Liver (tissue), 9 donors: ENCODE measurements around the gene NKAIN1. TPM values are rescaled to one million over a fixed set of nuclear protein-coding genes. Genes with fewer than 3 reads are reported as not detected.

ENCODE experiments used
- DNase-seq: peaks from one replicate; pipeline ENCODE4 v3.0.0-alpha.2; 2017; ENCODE audit warnings: low spot score
- H3K27ac ChIP-seq, 2 donors: one replicate each; pipeline ENCODE4 v1.7.0; 2013; ENCODE audit warnings: inconsistent platforms in 2 of 2, low read length in 2 of 2, control low read depth in 1 of 2, low read depth in 1 of 2, mild to moderate bottlenecking in 1 of 2
- H3K27me3 ChIP-seq, 4 donors: one replicate each; pipeline versions ENCODE4 v1.6.1 to v1.7.0; 2013; ENCODE audit warnings: low read length in 3 of 4, inconsistent platforms in 1 of 4, mild to moderate bottlenecking in 1 of 4, moderate library complexity in 1 of 4; ENCODE audit not compliant: control insufficient read depth in 4 of 4, insufficient read depth in 4 of 4
- H3K36me3 ChIP-seq, 4 donors: one replicate each; pipeline versions ENCODE4 v1.6.1 to v1.7.0; 2013; ENCODE audit warnings: low read length in 3 of 4, mild to moderate bottlenecking in 3 of 4, low read depth in 1 of 4, moderate library complexity in 1 of 4; ENCODE audit not compliant: control insufficient read depth in 4 of 4, insufficient read depth in 3 of 4
- H3K4me1 ChIP-seq, 4 donors: one replicate each; pipeline versions ENCODE4 v1.6.1 to v1.7.0; 2013; ENCODE audit warnings: low read length in 3 of 4, mild to moderate bottlenecking in 3 of 4, moderate library complexity in 1 of 4; ENCODE audit not compliant: control insufficient read depth in 4 of 4, insufficient read depth in 4 of 4
- H3K4me3 ChIP-seq, 3 donors: one replicate each; pipeline versions ENCODE4 v1.6.1 to v1.7.0; 2013; ENCODE audit warnings: low read length in 3 of 3, control low read depth in 1 of 3, low read depth in 1 of 3, mild to moderate bottlenecking in 1 of 3
- H3K9ac ChIP-seq, 2 donors: one replicate each; pipeline ENCODE4 v1.7.0; 2013; ENCODE audit warnings: low read length in 2 of 2, mild to moderate bottlenecking in 2 of 2, moderate library complexity in 2 of 2, control low read depth in 1 of 2, low read depth in 1 of 2
- H3K9me3 ChIP-seq, 4 donors: one replicate each; pipeline versions ENCODE4 v1.6.1 to v1.7.0; 2013; ENCODE audit warnings: low read length in 3 of 4; ENCODE audit not compliant: control insufficient read depth in 4 of 4
- EGR1 ChIP-seq, 2 donors: IDR thresholded peaks; 2 replicates each; pipeline ENCODE4 v1.6.1; 2016 to 2018; ENCODE audit warnings: antibody characterized with exemption in 2 of 2, low read depth in 2 of 2
- FOXA1 ChIP-seq: IDR thresholded peaks from 2 replicates; pipeline ENCODE4 v1.6.1; 2016; ENCODE audit warnings: antibody characterized with exemption
- FOXA2 ChIP-seq: IDR thresholded peaks from 2 replicates; pipeline ENCODE4 v1.6.1; 2016; ENCODE audit warnings: antibody characterized with exemption
- GABPA ChIP-seq, 2 donors: IDR thresholded peaks in 1 of 2; conservative IDR thresholded peaks in 1 of 2; 2 replicates each; pipeline ENCODE4 v1.6.1; 2016; ENCODE audit warnings: antibody characterized with exemption in 2 of 2, mild to moderate bottlenecking in 1 of 2, moderate library complexity in 1 of 2
- HNF4A ChIP-seq, 2 donors: conservative IDR thresholded peaks; 2 replicates each; pipeline ENCODE4 v1.6.1; 2016; ENCODE audit warnings: antibody characterized with exemption in 2 of 2, mild to moderate bottlenecking in 2 of 2
- HNF4G ChIP-seq: IDR thresholded peaks from 2 replicates; pipeline ENCODE4 v1.6.1; 2016; ENCODE audit warnings: antibody characterized with exemption
- JUND ChIP-seq, 2 donors: IDR thresholded peaks; 2 replicates each; pipeline ENCODE4 v1.6.1; 2016; ENCODE audit warnings: antibody characterized with exemption in 2 of 2
- MAX ChIP-seq: IDR thresholded peaks from 2 replicates; pipeline ENCODE4 v1.6.1; 2016; ENCODE audit warnings: antibody characterized with exemption
- NR2F2 ChIP-seq: IDR thresholded peaks from 2 replicates; pipeline ENCODE4 v1.6.1; 2016; ENCODE audit warnings: antibody characterized with exemption
- RAD21 ChIP-seq, 2 donors: IDR thresholded peaks; 2 replicates each; pipeline ENCODE4 v1.6.1; 2016; ENCODE audit warnings: antibody characterized with exemption in 2 of 2, mild to moderate bottlenecking in 2 of 2
- RXRA ChIP-seq, 2 donors: IDR thresholded peaks; 2 replicates each; pipeline ENCODE4 v1.6.1; 2017 to 2018; ENCODE audit warnings: antibody characterized with exemption in 2 of 2, mild to moderate bottlenecking in 1 of 2
- SP1 ChIP-seq: IDR thresholded peaks from 2 replicates; pipeline ENCODE4 v1.6.1; 2018; ENCODE audit warnings: antibody characterized with exemption, mild to moderate bottlenecking
- TAF1 ChIP-seq: conservative IDR thresholded peaks from 2 replicates; pipeline ENCODE4 v1.6.1; 2016; ENCODE audit warnings: antibody characterized with exemption, mild to moderate bottlenecking
- YY1 ChIP-seq: IDR thresholded peaks from 2 replicates; pipeline ENCODE4 v1.6.1; 2016; ENCODE audit warnings: antibody characterized with exemption, mild to moderate bottlenecking
- WGBS: extraction: QIAGEN DNeasy Blood & Tissue Kit; methylation state at CpG from one replicate; pipeline ENCODE4 v1.1.7; 2013; 5-methylcytosine and 5-hydroxymethylcytosine counted together
- polyA plus RNA-seq, 2 donors: library from polyadenylated mRNA; stranded (reverse) in 1 of 2; unstranded in 1 of 2; fragments of 200-250 nt in 1 of 2; fragments of >200 nt in 1 of 2; fragmentation: Nextera tagmentation in 1 of 2; extraction: Ambion mirVana in 1 of 2; gene quantifications; one replicate each; pipeline versions ENCODE4 v1.2.1 to v1.2.3, GENCODE V29; 2013 to 2015
- total RNA-seq, 2 donors: library from RNA; depleted of rRNA; stranded (reverse); fragments of >200 nt; gene quantifications; one replicate each; pipeline ENCODE4 v1.2.3, GENCODE V29; 2014
- TF ChIP-seq, protein P1 (sequence below): fragments of 150-350 bp; IDR thresholded peaks from 2 replicates; pipeline ENCODE4 v1.5.1; 2017; ENCODE audit warnings: improper control_type of control experiment, low read depth, low read length; ENCODE audit not compliant: missing input control
- TF ChIP-seq, protein P2 (sequence below): IDR thresholded peaks from 2 replicates; pipeline ENCODE4 v1.6.1; 2016; ENCODE audit warnings: antibody characterized with exemption
- TF ChIP-seq, protein P3 (sequence below): IDR thresholded peaks from 2 replicates; pipeline ENCODE4 v1.6.1; 2016; ENCODE audit warnings: antibody characterized with exemption
- TF ChIP-seq, protein P4 (sequence below): IDR thresholded peaks from 2 replicates; pipeline ENCODE4 v1.6.1; 2016; ENCODE audit warnings: antibody characterized with exemption, mild to moderate bottlenecking
- donor health status: healthy.
- donor health status: healthy.
- donor health status: healthy.
- donor health status: healthy.
- donor health status: healthy.

Gene NKAIN1
- total and polyA plus RNA-seq, 4 donors: not detected

DNA sequence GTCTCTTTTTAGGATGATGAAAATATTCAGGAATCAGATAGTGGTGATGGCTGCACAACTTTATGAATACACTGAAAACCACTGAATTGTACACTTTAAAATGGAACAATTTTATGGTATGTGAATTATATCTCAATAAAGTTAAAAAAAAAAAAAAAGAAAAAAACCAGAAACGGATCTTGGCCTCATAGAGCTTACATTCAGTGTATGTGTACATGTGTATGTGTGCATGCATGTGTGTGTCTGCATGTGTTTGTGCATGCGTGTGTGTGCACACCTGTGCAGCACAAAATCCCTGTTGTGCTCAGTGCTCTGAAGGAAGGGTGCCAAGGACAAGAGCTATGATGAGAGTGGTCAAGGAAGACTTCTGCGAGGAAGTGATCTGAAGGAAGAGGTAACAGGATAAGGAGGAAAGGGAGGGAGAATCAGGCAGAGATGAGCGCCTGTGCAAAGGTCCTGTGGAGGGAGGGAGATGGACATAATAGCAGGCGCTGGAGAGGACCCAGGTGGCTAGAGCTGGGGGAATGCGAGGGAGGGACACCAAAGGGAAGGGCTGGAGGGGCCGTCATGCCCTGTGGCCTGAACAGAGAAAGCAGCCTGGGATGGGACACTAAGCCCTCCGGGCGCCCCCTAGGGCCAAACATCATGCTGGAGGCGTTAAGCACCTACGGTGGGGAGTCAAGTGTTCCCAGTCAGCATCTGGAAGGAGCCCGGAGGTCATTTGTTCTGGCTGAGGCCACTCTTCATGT is 25.2 kb downstream of the NKAIN1 start:
- TF ChIP-seq HNF4A (conservative IDR thresholded peaks at IDR 0.05): no peak
- no peak for TF ChIP-seq TAF1
- no peak for TF ChIP-seq JUND (IDR thresholded peaks at IDR 0.05)
- no peak for TF ChIP-seq FOXA2
- no peak for TF ChIP-seq YY1
- no peak for TF ChIP-seq RAD21 (IDR thresholded peaks at IDR 0.05)
- TF ChIP-seq, protein P1, sequence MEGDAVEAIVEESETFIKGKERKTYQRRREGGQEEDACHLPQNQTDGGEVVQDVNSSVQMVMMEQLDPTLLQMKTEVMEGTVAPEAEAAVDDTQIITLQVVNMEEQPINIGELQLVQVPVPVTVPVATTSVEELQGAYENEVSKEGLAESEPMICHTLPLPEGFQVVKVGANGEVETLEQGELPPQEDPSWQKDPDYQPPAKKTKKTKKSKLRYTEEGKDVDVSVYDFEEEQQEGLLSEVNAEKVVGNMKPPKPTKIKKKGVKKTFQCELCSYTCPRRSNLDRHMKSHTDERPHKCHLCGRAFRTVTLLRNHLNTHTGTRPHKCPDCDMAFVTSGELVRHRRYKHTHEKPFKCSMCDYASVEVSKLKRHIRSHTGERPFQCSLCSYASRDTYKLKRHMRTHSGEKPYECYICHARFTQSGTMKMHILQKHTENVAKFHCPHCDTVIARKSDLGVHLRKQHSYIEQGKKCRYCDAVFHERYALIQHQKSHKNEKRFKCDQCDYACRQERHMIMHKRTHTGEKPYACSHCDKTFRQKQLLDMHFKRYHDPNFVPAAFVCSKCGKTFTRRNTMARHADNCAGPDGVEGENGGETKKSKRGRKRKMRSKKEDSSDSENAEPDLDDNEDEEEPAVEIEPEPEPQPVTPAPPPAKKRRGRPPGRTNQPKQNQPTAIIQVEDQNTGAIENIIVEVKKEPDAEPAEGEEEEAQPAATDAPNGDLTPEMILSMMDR: no peak
- no peak for TF ChIP-seq SP1
- no peak for TF ChIP-seq MAX
- TF ChIP-seq HNF4G: no peak
- TF ChIP-seq, protein P2, sequence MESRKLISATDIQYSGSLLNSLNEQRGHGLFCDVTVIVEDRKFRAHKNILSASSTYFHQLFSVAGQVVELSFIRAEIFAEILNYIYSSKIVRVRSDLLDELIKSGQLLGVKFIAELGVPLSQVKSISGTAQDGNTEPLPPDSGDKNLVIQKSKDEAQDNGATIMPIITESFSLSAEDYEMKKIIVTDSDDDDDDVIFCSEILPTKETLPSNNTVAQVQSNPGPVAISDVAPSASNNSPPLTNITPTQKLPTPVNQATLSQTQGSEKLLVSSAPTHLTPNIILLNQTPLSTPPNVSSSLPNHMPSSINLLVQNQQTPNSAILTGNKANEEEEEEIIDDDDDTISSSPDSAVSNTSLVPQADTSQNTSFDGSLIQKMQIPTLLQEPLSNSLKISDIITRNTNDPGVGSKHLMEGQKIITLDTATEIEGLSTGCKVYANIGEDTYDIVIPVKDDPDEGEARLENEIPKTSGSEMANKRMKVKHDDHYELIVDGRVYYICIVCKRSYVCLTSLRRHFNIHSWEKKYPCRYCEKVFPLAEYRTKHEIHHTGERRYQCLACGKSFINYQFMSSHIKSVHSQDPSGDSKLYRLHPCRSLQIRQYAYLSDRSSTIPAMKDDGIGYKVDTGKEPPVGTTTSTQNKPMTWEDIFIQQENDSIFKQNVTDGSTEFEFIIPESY: no peak
- TF ChIP-seq FOXA1: no peak
- TF ChIP-seq RXRA (IDR thresholded peaks at IDR 0.05): no peak
- no peak for TF ChIP-seq NR2F2
- no peak for TF ChIP-seq EGR1 (IDR thresholded peaks at IDR 0.05; ENCODE audit: low read depth in 2 of 2)
- no peak for TF ChIP-seq GABPA (IDR thresholded peaks at IDR 0.05 in 1 of 2, conservative IDR thresholded peaks at IDR 0.05 in 1 of 2)
- TF ChIP-seq, protein P3, sequence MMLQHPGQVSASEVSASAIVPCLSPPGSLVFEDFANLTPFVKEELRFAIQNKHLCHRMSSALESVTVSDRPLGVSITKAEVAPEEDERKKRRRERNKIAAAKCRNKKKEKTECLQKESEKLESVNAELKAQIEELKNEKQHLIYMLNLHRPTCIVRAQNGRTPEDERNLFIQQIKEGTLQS: no peak
- TF ChIP-seq, protein P4, sequence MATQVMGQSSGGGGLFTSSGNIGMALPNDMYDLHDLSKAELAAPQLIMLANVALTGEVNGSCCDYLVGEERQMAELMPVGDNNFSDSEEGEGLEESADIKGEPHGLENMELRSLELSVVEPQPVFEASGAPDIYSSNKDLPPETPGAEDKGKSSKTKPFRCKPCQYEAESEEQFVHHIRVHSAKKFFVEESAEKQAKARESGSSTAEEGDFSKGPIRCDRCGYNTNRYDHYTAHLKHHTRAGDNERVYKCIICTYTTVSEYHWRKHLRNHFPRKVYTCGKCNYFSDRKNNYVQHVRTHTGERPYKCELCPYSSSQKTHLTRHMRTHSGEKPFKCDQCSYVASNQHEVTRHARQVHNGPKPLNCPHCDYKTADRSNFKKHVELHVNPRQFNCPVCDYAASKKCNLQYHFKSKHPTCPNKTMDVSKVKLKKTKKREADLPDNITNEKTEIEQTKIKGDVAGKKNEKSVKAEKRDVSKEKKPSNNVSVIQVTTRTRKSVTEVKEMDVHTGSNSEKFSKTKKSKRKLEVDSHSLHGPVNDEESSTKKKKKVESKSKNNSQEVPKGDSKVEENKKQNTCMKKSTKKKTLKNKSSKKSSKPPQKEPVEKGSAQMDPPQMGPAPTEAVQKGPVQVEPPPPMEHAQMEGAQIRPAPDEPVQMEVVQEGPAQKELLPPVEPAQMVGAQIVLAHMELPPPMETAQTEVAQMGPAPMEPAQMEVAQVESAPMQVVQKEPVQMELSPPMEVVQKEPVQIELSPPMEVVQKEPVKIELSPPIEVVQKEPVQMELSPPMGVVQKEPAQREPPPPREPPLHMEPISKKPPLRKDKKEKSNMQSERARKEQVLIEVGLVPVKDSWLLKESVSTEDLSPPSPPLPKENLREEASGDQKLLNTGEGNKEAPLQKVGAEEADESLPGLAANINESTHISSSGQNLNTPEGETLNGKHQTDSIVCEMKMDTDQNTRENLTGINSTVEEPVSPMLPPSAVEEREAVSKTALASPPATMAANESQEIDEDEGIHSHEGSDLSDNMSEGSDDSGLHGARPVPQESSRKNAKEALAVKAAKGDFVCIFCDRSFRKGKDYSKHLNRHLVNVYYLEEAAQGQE: no peak
- Histone ChIP-seq H3K4me1 (no peaks in the 10 kb centered on the region), H3K4me3 (no peak overlapping the region), H3K9me3 (peaks cover 0 to 6% (median under 1%) of the 10 kb centered on the region in 4 donors), H3K27ac (no peak overlapping the region), H3K36me3 (no peaks in the 10 kb centered on the region), H3K9ac (no peak overlapping the region), H3K27me3 (no peaks in the 10 kb centered on the region)
- DNase-seq: no peak
- 57% methylated on average over 12 of the region's 12 CpGs for WGBS
